ENCODE data around the gene SETD7.
A peak's percentile ranks its signal among the peaks of the same experiment; 100 is the strongest.

The SETD7 gene

GRCh38 chr4:139550724-139551429 lies 5.1 kb downstream of the SETD7 start:
- no peak for DNase-seq (ENCODE audit: low spot score)

- DNase-seq (ENCODE audit: low spot score): no peak
Observed at GRCh38 chr4:139547979-139548378, 8.0 kb downstream of the SETD7 start.

- DNase-seq (ENCODE audit: low spot score): no peak
Observed at GRCh38 chr4:139540632-139541031, 15.4 kb downstream of the SETD7 start.

GRCh38 chr4:139540161-139540560 lies 15.9 kb downstream of the SETD7 start:
- DNase-seq (ENCODE audit: low spot score): no peak

GRCh38 chr4:139537292-139537691 lies 18.7 kb downstream of the SETD7 start:
- no peak for DNase-seq (ENCODE audit: low spot score)

GRCh38 chr4:139535871-139536234 lies 20.2 kb downstream of the SETD7 start:
- no peak for DNase-seq (ENCODE audit: low spot score)

- no peak for DNase-seq (ENCODE audit: low spot score)
Observed at GRCh38 chr4:139535228-139535870, 20.7 kb downstream of the SETD7 start.

- DNase-seq (ENCODE audit: low spot score): no peak
Observed at GRCh38 chr4:139534287-139534950, 21.6 kb downstream of the SETD7 start.

- no peak for DNase-seq (ENCODE audit: low spot score)
Observed at GRCh38 chr4:139533511-139533910, 22.5 kb downstream of the SETD7 start.

- no peak for DNase-seq (ENCODE audit: low spot score)
Observed at GRCh38 chr4:139532947-139533346, 23.1 kb downstream of the SETD7 start.

GRCh38 chr4:139530833-139531427 lies 25.1 kb downstream of the SETD7 start:
- peak; percentile 61 for DNase-seq (ENCODE audit: low spot score)

- no peak for DNase-seq (ENCODE audit: low spot score)
Observed at GRCh38 chr4:139528377-139529005, 27.5 kb downstream of the SETD7 start.

- no peak for DNase-seq (ENCODE audit: low spot score)
Observed at GRCh38 chr4:139526928-139527327, 29.1 kb downstream of the SETD7 start.

GRCh38 chr4:139525414-139525813 lies 30.6 kb downstream of the SETD7 start:
- DNase-seq (ENCODE audit: low spot score): no peak

- no peak for DNase-seq (ENCODE audit: low spot score)
Observed at GRCh38 chr4:139524062-139524631, 31.9 kb downstream of the SETD7 start.

- DNase-seq (ENCODE audit: low spot score): no peak
Observed at GRCh38 chr4:139523076-139523475, 32.9 kb downstream of the SETD7 start.

- DNase-seq (ENCODE audit: low spot score): peak; percentile 21
Observed at GRCh38 chr4:139522457-139522856, 33.6 kb downstream of the SETD7 start.

GRCh38 chr4:139521754-139522401 lies 34.1 kb downstream of the SETD7 start:
- peak; percentile 77 for DNase-seq (ENCODE audit: low spot score)

GRCh38 chr4:139515531-139515958 lies 40.5 kb downstream of the SETD7 start:
- DNase-seq (ENCODE audit: low spot score): no peak

GRCh38 chr4:139514382-139515059 lies 41.5 kb downstream of the SETD7 start:
- no peak for DNase-seq (ENCODE audit: low spot score)

- peak; percentile 24 for DNase-seq (ENCODE audit: low spot score)
Observed at GRCh38 chr4:139511320-139511719, 44.7 kb downstream of the SETD7 start.
